OCI-LY7 (cell line): ENCODE measurements around the gene ANK3. TPM values are rescaled to one million over a fixed set of nuclear protein-coding genes. Genes with fewer than 3 reads are reported as not detected.

Experiments used
- BruUV-seq: library from RNA; stranded (reverse); fragments of 400-500 nt; replicated peaks from 2 replicates; lab custom pipeline; 2021; lab: Mats Ljungman, UMichigan
- CTCF ChIA-PET: fragments of 300-600 bp; sonication (Branson Sonifier 250); formaldehyde crosslinking; loops from one replicate; lab custom pipeline; 2022; ENCODE audit warnings: antibody characterized with exemption; ENCODE audit not compliant: unreplicated experiment; lab: Charles Lee
- POLR2A ChIA-PET: fragments of 300-600 bp; sonication (Branson Sonifier 250); formaldehyde crosslinking; loops from one replicate; lab custom pipeline; 2022; ENCODE audit warnings: antibody characterized with exemption; lab: Charles Lee
- DNase-seq: peaks from one replicate; pipeline ENCODE4 v3.0.0-alpha.2; 2015; ENCODE audit warnings: low spot score
- H2AFZ ChIP-seq: fragments of 200-600 bp; sonication (generic), shearing (Covaris generic); 2 replicates; pipeline ENCODE4 v1.6.1; 2014; ENCODE audit warnings: mild to moderate bottlenecking, antibody characterized with exemption, low read length, moderate library complexity
- H3K27ac ChIP-seq: fragments of 200-600 bp; sonication (generic); 2 replicates; pipeline ENCODE4 v1.5.1; 2014; ENCODE audit warnings: mixed run types, low read depth, mild to moderate bottlenecking, moderate library complexity, low read length, inconsistent platforms; ENCODE audit not compliant: poor library complexity, severe bottlenecking
- H3K36me3 ChIP-seq: fragments of 200-600 bp; sonication (generic); 2 replicates; pipeline ENCODE4 v1.6.1; 2014; ENCODE audit warnings: mild to moderate bottlenecking, antibody characterized with exemption, low read length, moderate library complexity, mixed read lengths; ENCODE audit not compliant: insufficient read depth
- H3K4me1 ChIP-seq: fragments of 200-600 bp; sonication (generic); 2 replicates; pipeline ENCODE4 v1.5.1; 2014; ENCODE audit warnings: mild to moderate bottlenecking, low read length; ENCODE audit not compliant: insufficient read depth, poor library complexity, severe bottlenecking
- H3K4me2 ChIP-seq: fragments of 200-600 bp; sonication (generic); 2 replicates; pipeline ENCODE4 v1.6.1; 2014; ENCODE audit warnings: mild to moderate bottlenecking, low read length
- H3K4me3 ChIP-seq: fragments of 200-600 bp; sonication (generic); 2 replicates; pipeline ENCODE4 v1.5.1; 2014; ENCODE audit warnings: mild to moderate bottlenecking, low read depth, low read length; ENCODE audit not compliant: poor library complexity, severe bottlenecking
- H3K79me2 ChIP-seq: fragments of 200-600 bp; sonication (generic); 2 replicates; pipeline ENCODE4 v1.6.1; 2016; ENCODE audit warnings: low read depth, mild to moderate bottlenecking, low read length, moderate library complexity, mixed read lengths; ENCODE audit not compliant: insufficient read depth
- H3K9me2 ChIP-seq: fragments of 200-600 bp; sonication (generic); 2 replicates; pipeline ENCODE4 v1.6.1; 2016; ENCODE audit warnings: mild to moderate bottlenecking, low read length, mixed read lengths; ENCODE audit not compliant: insufficient read depth
- H3K9me3 ChIP-seq: fragments of 200-600 bp; sonication (generic); 2 replicates; pipeline ENCODE4 v1.6.1; 2014; ENCODE audit warnings: mild to moderate bottlenecking, mixed run types, low read length, mixed read lengths
- H4K20me1 ChIP-seq: fragments of 200-600 bp; sonication (generic); 2 replicates; pipeline ENCODE4 v1.6.1; 2014; ENCODE audit warnings: mild to moderate bottlenecking, antibody characterized with exemption, low read length, moderate library complexity, mixed read lengths; ENCODE audit not compliant: insufficient read depth
- EZH2phosphoT487 ChIP-seq: fragments of 200-600 bp; sonication (generic); IDR thresholded peaks from 2 replicates; pipeline ENCODE4 v1.6.1; 2018; ENCODE audit warnings: low read depth, borderline replicate concordance, mild to moderate bottlenecking, mixed run types, antibody characterized with exemption, low read length, moderate library complexity, mixed read lengths
- intact Hi-C: fragments of 100-400 bp; cut with micrococcal nuclease; formaldehyde crosslinking; loops from one replicate; pipeline ENCODE4 v1.10.0; 2022; ENCODE audit not compliant: unreplicated experiment
- total RNA-seq, 2 experiments: library from RNA; depleted of rRNA in 1 of 2; stranded (reverse); fragments of >200 nt in 1 of 2; shearing (Covaris generic) in 1 of 2; gene quantifications; 2 replicates each; pipeline ENCODE4 v1.2.3, GENCODE V29; 2014 to 2022
- TF ChIP-seq, protein P1 (sequence below): fragments of 200-600 bp; sonication (generic); conservative IDR thresholded peaks from 2 replicates; pipeline ENCODE4 v1.5.1; 2014; ENCODE audit warnings: mild to moderate bottlenecking, antibody characterized with exemption, low read length, moderate library complexity, mixed read lengths

Gene ANK3
- total RNA-seq, 2 experiments from 2014 or later = 0.13 to 0.49 TPM

DNA sequence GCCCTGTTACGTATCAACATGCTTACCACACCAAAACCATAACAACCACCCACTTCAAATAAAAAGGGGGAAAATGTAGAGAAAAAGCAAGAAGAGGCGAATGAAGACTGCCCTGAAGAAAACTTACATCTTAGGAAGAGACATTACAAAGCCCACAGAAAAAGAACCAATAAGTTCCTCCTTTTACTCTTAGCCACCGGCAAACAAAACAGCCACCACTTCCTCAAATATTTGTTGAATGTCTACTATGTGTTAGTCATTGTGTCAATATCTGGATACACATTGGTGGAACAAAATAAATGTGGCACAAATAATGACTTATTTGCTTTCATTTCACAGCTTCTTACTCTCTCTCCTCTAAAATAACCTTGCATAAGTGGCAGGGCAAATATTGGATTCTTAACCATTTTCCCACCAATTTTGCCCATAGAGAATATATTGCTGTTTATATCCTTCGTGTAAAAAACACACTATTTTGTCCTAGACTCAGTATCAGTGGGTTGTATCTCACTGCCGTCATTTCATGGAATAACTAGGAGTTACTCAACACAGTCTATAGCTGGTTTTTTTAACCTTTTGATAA, 106.8 kb downstream of the ANK3 start:
- TF ChIP-seq, protein P1, sequence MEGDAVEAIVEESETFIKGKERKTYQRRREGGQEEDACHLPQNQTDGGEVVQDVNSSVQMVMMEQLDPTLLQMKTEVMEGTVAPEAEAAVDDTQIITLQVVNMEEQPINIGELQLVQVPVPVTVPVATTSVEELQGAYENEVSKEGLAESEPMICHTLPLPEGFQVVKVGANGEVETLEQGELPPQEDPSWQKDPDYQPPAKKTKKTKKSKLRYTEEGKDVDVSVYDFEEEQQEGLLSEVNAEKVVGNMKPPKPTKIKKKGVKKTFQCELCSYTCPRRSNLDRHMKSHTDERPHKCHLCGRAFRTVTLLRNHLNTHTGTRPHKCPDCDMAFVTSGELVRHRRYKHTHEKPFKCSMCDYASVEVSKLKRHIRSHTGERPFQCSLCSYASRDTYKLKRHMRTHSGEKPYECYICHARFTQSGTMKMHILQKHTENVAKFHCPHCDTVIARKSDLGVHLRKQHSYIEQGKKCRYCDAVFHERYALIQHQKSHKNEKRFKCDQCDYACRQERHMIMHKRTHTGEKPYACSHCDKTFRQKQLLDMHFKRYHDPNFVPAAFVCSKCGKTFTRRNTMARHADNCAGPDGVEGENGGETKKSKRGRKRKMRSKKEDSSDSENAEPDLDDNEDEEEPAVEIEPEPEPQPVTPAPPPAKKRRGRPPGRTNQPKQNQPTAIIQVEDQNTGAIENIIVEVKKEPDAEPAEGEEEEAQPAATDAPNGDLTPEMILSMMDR = no peak
- TF ChIP-seq EZH2phosphoT487 = no peak
- intact Hi-C loops = no loop called here
- Histone ChIP-seq H3K4me2 (no peak overlapping the region), H3K36me3 (no peaks in the 10 kb centered on the region), H3K9me3 (no peaks in the 10 kb centered on the region), H4K20me1 (no peaks in the 10 kb centered on the region), H2AFZ (no peak overlapping the region), H3K4me3 (no peak overlapping the region), H3K79me2 (no peaks in the 10 kb centered on the region), H3K4me1 (no peaks in the 10 kb centered on the region), H3K9me2 (no peaks in the 10 kb centered on the region), H3K27ac (no peak overlapping the region)
- POLR2A ChIA-PET = interaction anchor here (0.6 to 0.7 kb wide), 2 partner anchors 12 to 488 kb away, joined by 3 read pairs; no protein-coding TSS in a partner anchor
- BruUV-seq = no TSS peak
- peak; percentile 8 for DNase-seq
- CTCF ChIA-PET = no interaction called here

DNA sequence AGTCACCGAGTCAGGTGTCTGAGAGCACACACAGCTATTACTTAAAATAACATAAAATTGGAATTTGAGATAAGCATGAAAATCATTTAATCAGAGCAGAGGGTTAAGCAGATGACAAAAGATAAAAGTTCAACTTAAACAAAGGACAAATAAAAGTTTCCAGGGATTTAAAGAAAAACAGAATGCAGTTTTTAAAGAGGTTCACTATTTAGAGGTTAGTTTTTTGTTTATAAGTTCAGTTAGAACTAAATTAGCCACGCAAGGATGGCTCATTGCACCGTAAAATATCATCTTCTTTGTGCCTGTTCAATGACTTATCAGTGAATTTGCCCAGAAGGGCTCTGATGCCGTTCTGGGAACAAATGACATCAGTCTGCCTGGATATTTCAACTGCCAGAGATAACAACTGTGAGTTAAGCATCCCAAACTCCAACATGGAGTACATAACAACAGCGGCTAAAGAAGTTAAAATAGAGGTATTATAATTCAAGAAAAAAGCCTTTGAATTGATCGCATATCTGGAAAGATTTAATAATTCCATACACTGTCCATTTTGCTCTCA, 107.8 kb downstream of the ANK3 start:
- ChIA-PET POLR2A (no interaction called here), CTCF (no interaction called here)
- no peak for DNase-seq
- no peaks in the 10 kb centered on the region for H3K79me2 ChIP-seq
- TF ChIP-seq, protein P1 = no peak
- TF ChIP-seq EZH2phosphoT487 = no peak
- H3K4me1 ChIP-seq = no peaks in the 10 kb centered on the region
- intact Hi-C loops = no loop called here
- no peak overlapping the region for H3K4me2 ChIP-seq
- BruUV-seq = no TSS peak
- H3K4me3 ChIP-seq = no peak overlapping the region
- H2AFZ ChIP-seq = no peak overlapping the region
- H3K27ac ChIP-seq = no peak overlapping the region
- no peaks in the 10 kb centered on the region for H3K9me2 ChIP-seq
- no peaks in the 10 kb centered on the region for H3K9me3 ChIP-seq
- no peaks in the 10 kb centered on the region for H3K36me3 ChIP-seq
- H4K20me1 ChIP-seq = no peaks in the 10 kb centered on the region

DNA sequence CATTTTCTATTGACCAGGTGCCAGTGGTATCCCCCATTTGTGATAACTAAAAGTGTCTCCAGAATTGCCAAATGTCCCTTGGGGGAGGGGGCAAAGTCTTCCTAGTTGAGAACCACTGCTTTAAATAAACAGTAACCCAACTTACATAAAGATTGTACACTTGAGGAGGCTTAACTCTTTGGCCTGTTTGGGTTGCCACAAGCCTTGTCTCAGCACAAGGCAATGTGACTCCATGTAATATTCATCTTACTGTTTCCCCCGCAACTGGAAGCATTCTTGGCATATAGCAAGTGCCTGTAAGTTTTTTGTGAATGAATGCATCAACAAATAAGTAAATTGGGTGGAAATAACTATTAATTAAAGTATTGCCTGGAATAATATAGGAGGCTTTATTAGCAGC, 108.3 kb downstream of the ANK3 start:
- TF ChIP-seq, protein P1 = no peak
- no peak for TF ChIP-seq EZH2phosphoT487
- CTCF ChIA-PET = no interaction called here
- no peak overlapping the region for H3K4me3 ChIP-seq
- H3K9me3 ChIP-seq = no peaks in the 10 kb centered on the region
- no peaks in the 10 kb centered on the region for H4K20me1 ChIP-seq
- H3K79me2 ChIP-seq = no peaks in the 10 kb centered on the region
- no peak overlapping the region for H3K27ac ChIP-seq
- no TSS peak for BruUV-seq
- H3K4me2 ChIP-seq = no peak overlapping the region
- H2AFZ ChIP-seq = no peak overlapping the region
- H3K36me3 ChIP-seq = no peaks in the 10 kb centered on the region
- no peak for DNase-seq
- intact Hi-C loops = no loop called here
- POLR2A ChIA-PET = no interaction called here
- no peaks in the 10 kb centered on the region for H3K4me1 ChIP-seq
- no peaks in the 10 kb centered on the region for H3K9me2 ChIP-seq
